Naive thymus-derived CD4-positive, alpha-beta T cell (primary cell): ENCODE data around the gene BARHL2. TPM values are rescaled to one million over a fixed set of nuclear protein-coding genes. Genes with fewer than 3 reads are reported as not detected.
A peak's percentile ranks its signal among the peaks of the same experiment; 100 is the strongest.

Source experiments
- ATAC-seq: fragments of 150-1000 bp; cut with Tn5 transposase; 2 replicates; pipeline ENCODE4 v1.10.0; 2021; ENCODE audit warnings: mild to moderate bottlenecking, moderate library complexity
- CTCF ChIA-PET: fragments of 350-600 bp; sonication (Branson Sonifier 250); formaldehyde crosslinking; loops from one replicate; lab custom pipeline; 2021; ENCODE audit warnings: antibody characterized with exemption; lab: Charles Lee
- POLR2A ChIA-PET: fragments of 350-600 bp; sonication (Branson Sonifier 250); formaldehyde crosslinking; loops from one replicate; lab custom pipeline; 2021; ENCODE audit warnings: antibody characterized with exemption, inconsistent platforms; lab: Charles Lee
- DNase-seq, 9 donors: peaks; one replicate each; pipeline versions ENCODE4 v3.0.0 to v3.0.0-alpha.2; 2020 to 2022; ENCODE audit warnings: mixed read lengths in 1 of 9
- H3K27ac ChIP-seq: one replicate; pipeline ENCODE4 v1.7.0; 2013; ENCODE audit warnings: mild to moderate bottlenecking, low read depth, low read length, moderate library complexity
- H3K27me3 ChIP-seq, 2 donors: one replicate each; pipeline ENCODE4 v1.7.0; 2013; ENCODE audit warnings: low read length in 2 of 2, mild to moderate bottlenecking in 2 of 2, moderate library complexity in 2 of 2; ENCODE audit not compliant: control insufficient read depth in 2 of 2, insufficient read depth in 2 of 2
- H3K36me3 ChIP-seq, 3 experiments: 1 replicate in 2 of 3; 2 replicates in 1 of 3; pipeline ENCODE4 v1.7.0; 2013; ENCODE audit warnings: low read length in 3 of 3, mild to moderate bottlenecking in 3 of 3, moderate library complexity in 1 of 3; ENCODE audit not compliant: insufficient read depth in 3 of 3, control insufficient read depth in 2 of 3
- H3K4me1 ChIP-seq, 2 donors: one replicate each; pipeline ENCODE4 v1.7.0; 2013; ENCODE audit warnings: low read length in 2 of 2, mild to moderate bottlenecking in 2 of 2, moderate library complexity in 1 of 2; ENCODE audit not compliant: control insufficient read depth in 2 of 2, insufficient read depth in 2 of 2
- H3K4me3 ChIP-seq: 2 replicates; pipeline ENCODE4 v1.7.0; 2013; ENCODE audit warnings: mild to moderate bottlenecking, low read length
- H3K9me3 ChIP-seq, 3 experiments: 1 replicate in 2 of 3; 2 replicates in 1 of 3; pipeline ENCODE4 v1.7.0; 2013; ENCODE audit warnings: low read length in 3 of 3; ENCODE audit not compliant: control insufficient read depth in 2 of 3
- H3K27ac Mint-ChIP-seq, 9 donors: one replicate each; pipeline ENCODE4 v1.8.0; 2020 to 2022; ENCODE audit warnings: mixed read lengths in 9 of 9, mild to moderate bottlenecking in 8 of 9, moderate library complexity in 5 of 9, inconsistent platforms in 2 of 9
- H3K27me3 Mint-ChIP-seq, 5 donors: one replicate each; pipeline ENCODE4 v1.8.0; 2021 to 2022; ENCODE audit warnings: mixed read lengths in 5 of 5, mild to moderate bottlenecking in 1 of 5
- H3K36me3 Mint-ChIP-seq, 5 donors: one replicate each; pipeline ENCODE4 v1.8.0; 2020 to 2022; ENCODE audit warnings: mixed read lengths in 5 of 5, mild to moderate bottlenecking in 3 of 5, inconsistent platforms in 1 of 5
- H3K4me1 Mint-ChIP-seq, 7 donors: one replicate each; pipeline ENCODE4 v1.8.0; 2020 to 2022; ENCODE audit warnings: mixed read lengths in 7 of 7, mild to moderate bottlenecking in 3 of 7, inconsistent platforms in 1 of 7
- H3K4me3 Mint-ChIP-seq, 10 donors: one replicate each; pipeline ENCODE4 v1.8.0; 2020 to 2022; ENCODE audit warnings: mild to moderate bottlenecking in 10 of 10, mixed read lengths in 10 of 10, moderate library complexity in 6 of 10, inconsistent platforms in 2 of 10
- H3K9me3 Mint-ChIP-seq, 11 donors: one replicate each; pipeline ENCODE4 v1.8.0; 2020 to 2022; ENCODE audit warnings: mixed read lengths in 11 of 11, mild to moderate bottlenecking in 4 of 11, inconsistent platforms in 1 of 11, moderate library complexity in 1 of 11
- intact Hi-C, 2 donors: fragments of 100-400 bp; cut with micrococcal nuclease; formaldehyde crosslinking; loops; one replicate each; pipeline ENCODE4 v1.15.1; 2023
- polyA plus RNA-seq, 2 donors: library from polyadenylated mRNA; unstranded; fragments of 300-500 nt; fragmentation: Illumina TruSeq; gene quantifications; one replicate each; pipeline ENCODE4 v1.2.3, GENCODE V29; 2021
- total RNA-seq, 6 experiments: library from RNA in 5 of 6; stranded (reverse) in 5 of 6; gene quantifications; 1 replicate in 5 of 6; 2 replicates in 1 of 6; pipeline ENCODE4 v1.2.3 and lab custom pipeline; 2021 to 2026

BARHL2 gene
- total and polyA plus RNA-seq, 7 experiments from 2014 or later: not detected

GRCh38 chr1:90712153-90712856, 4.8 kb downstream of the BARHL2 start:
- Histone ChIP-seq H3K27ac (no peak overlapping the region), H3K9me3 (no peaks in the 10 kb centered on the region), H3K36me3 (no peaks in the 10 kb centered on the region), H3K4me1 (no peaks in the 10 kb centered on the region), H3K27me3 (peaks cover 23 to 68% of the 10 kb centered on the region in 2 donors), H3K4me3 (no peak overlapping the region)
- Mint-ChIP-seq H3K4me3 (no peak overlapping the region), H3K9me3 (peaks cover 0 to 42% (median 11%) of the 10 kb centered on the region in 11 donors), H3K36me3 (peaks cover 0 to 5% (median 3%) of the 10 kb centered on the region in 5 donors), H3K27ac (peak overlapping the region in 1 of 9 donors; percentile 51), H3K4me1 (peaks cover 1 to 29% (median 15%) of the 10 kb centered on the region in 7 donors), H3K27me3 (peaks cover 90 to 99% (median 92%) of the 10 kb centered on the region in 5 donors)
- intact Hi-C loops: no loop called here
- ATAC-seq: no peak
- no peak for DNase-seq
- ChIA-PET CTCF (no interaction called here), POLR2A (no interaction called here)

GRCh38 chr1:90711696-90712095, 5.4 kb downstream of the BARHL2 start:
- Mint-ChIP-seq H3K4me3 (no peak overlapping the region), H3K9me3 (peaks cover 0 to 39% (median 10%) of the 10 kb centered on the region in 11 donors), H3K27ac (no peak overlapping the region), H3K36me3 (peaks cover 0 to 4% (median 0%) of the 10 kb centered on the region in 5 donors), H3K4me1 (peaks cover 6 to 31% (median 14%) of the 10 kb centered on the region in 7 donors), H3K27me3 (peaks cover 90 to 99% (median 91%) of the 10 kb centered on the region in 5 donors)
- DNase-seq (no peak), ATAC-seq (no peak)
- no peaks in the 10 kb centered on the region for H3K36me3 ChIP-seq
- no peak overlapping the region for H3K27ac ChIP-seq
- H3K4me1 ChIP-seq: peaks cover 0 to 4% of the 10 kb centered on the region in 2 donors
- CTCF ChIA-PET: no interaction called here
- H3K4me3 ChIP-seq: no peak overlapping the region
- POLR2A ChIA-PET: no interaction called here
- no peaks in the 10 kb centered on the region for H3K9me3 ChIP-seq
- peaks cover 23 to 67% of the 10 kb centered on the region in 2 donors for H3K27me3 ChIP-seq
- intact Hi-C loops: no loop called here

- Mint-ChIP-seq H3K4me3 (no peak overlapping the region), H3K36me3 (peaks cover 0 to 4% (median 3%) of the 10 kb centered on the region in 5 donors), H3K27me3 (peaks cover 88 to 99% (median 91%) of the 10 kb centered on the region in 5 donors), H3K4me1 (peaks cover 6 to 32% (median 15%) of the 10 kb centered on the region in 7 donors), H3K9me3 (peaks cover 0 to 34% (median 8%) of the 10 kb centered on the region in 11 donors), H3K27ac (no peak overlapping the region)
- POLR2A ChIA-PET: no interaction called here
- Histone ChIP-seq H3K36me3 (no peaks in the 10 kb centered on the region), H3K9me3 (no peaks in the 10 kb centered on the region), H3K27me3 (peaks cover 20 to 66% of the 10 kb centered on the region in 2 donors), H3K4me1 (peaks cover 0 to 6% of the 10 kb centered on the region in 2 donors), H3K27ac (no peak overlapping the region), H3K4me3 (no peak overlapping the region)
- intact Hi-C loops: no loop called here
- ATAC-seq (no peak), DNase-seq (no peak)
- CTCF ChIA-PET: no interaction called here
Observed at GRCh38 chr1:90710579-90711536, 6.2 kb downstream of the BARHL2 start.

GRCh38 chr1:90709535-90709934, 7.6 kb downstream of the BARHL2 start:
- Mint-ChIP-seq H3K36me3 (peaks cover 0 to 6% (median 4%) of the 10 kb centered on the region in 5 donors), H3K9me3 (peaks cover 0 to 40% (median 6%) of the 10 kb centered on the region in 11 donors), H3K4me1 (peaks cover 6 to 34% (median 16%) of the 10 kb centered on the region in 7 donors), H3K27ac (no peak overlapping the region), H3K4me3 (no peak overlapping the region), H3K27me3 (peaks cover 88 to 100% (median 91%) of the 10 kb centered on the region in 5 donors)
- Histone ChIP-seq H3K9me3 (no peaks in the 10 kb centered on the region), H3K4me1 (peaks cover 0 to 6% of the 10 kb centered on the region in 2 donors), H3K27ac (no peak overlapping the region), H3K27me3 (peaks cover 11 to 69% of the 10 kb centered on the region in 2 donors), H3K36me3 (no peaks in the 10 kb centered on the region), H3K4me3 (no peak overlapping the region)
- ChIA-PET CTCF (no interaction called here), POLR2A (no interaction called here)
- DNase-seq (no peak), ATAC-seq (no peak)
- intact Hi-C loops: no loop called here

GRCh38 chr1:90708826-90709225, 8.3 kb downstream of the BARHL2 start:
- ATAC-seq (no peak), DNase-seq (no peak)
- H3K4me3 Mint-ChIP-seq: no peak overlapping the region
- peaks cover 0 to 43% (median 6%) of the 10 kb centered on the region in 11 donors for H3K9me3 Mint-ChIP-seq
- Histone ChIP-seq H3K27me3 (peaks cover 8 to 65% of the 10 kb centered on the region in 2 donors), H3K9me3 (no peaks in the 10 kb centered on the region), H3K36me3 (no peaks in the 10 kb centered on the region), H3K4me1 (peaks cover 0 to 6% of the 10 kb centered on the region in 2 donors), H3K27ac (no peak overlapping the region), H3K4me3 (no peak overlapping the region)
- ChIA-PET POLR2A (no interaction called here), CTCF (no interaction called here)
- peaks cover 0 to 6% (median 4%) of the 10 kb centered on the region in 5 donors for H3K36me3 Mint-ChIP-seq
- no peak overlapping the region for H3K27ac Mint-ChIP-seq
- peaks cover 6 to 34% (median 16%) of the 10 kb centered on the region in 7 donors for H3K4me1 Mint-ChIP-seq
- peaks cover 89 to 99% (median 91%) of the 10 kb centered on the region in 5 donors for H3K27me3 Mint-ChIP-seq
- intact Hi-C loops: no loop called here

GRCh38 chr1:90708236-90708786, 8.8 kb downstream of the BARHL2 start:
- ATAC-seq (no peak), DNase-seq (no peak)
- Mint-ChIP-seq H3K36me3 (peaks cover 0 to 6% (median 4%) of the 10 kb centered on the region in 5 donors), H3K27me3 (peaks cover 87 to 97% (median 89%) of the 10 kb centered on the region in 5 donors), H3K4me3 (no peak overlapping the region), H3K4me1 (peaks cover 6 to 30% (median 13%) of the 10 kb centered on the region in 7 donors), H3K27ac (no peak overlapping the region), H3K9me3 (peaks cover 0 to 42% (median 6%) of the 10 kb centered on the region in 11 donors)
- intact Hi-C loops: no loop called here
- CTCF ChIA-PET: no interaction called here
- peaks cover 0 to 6% of the 10 kb centered on the region in 2 donors for H3K4me1 ChIP-seq
- H3K9me3 ChIP-seq: no peaks in the 10 kb centered on the region
- no peak overlapping the region for H3K27ac ChIP-seq
- H3K27me3 ChIP-seq: peaks cover 5 to 61% of the 10 kb centered on the region in 2 donors
- no peaks in the 10 kb centered on the region for H3K36me3 ChIP-seq
- no peak overlapping the region for H3K4me3 ChIP-seq
- POLR2A ChIA-PET: no interaction called here
